GM12878 (cell line): ENCODE data around the gene VEGFA.

Experiments
- BHLHE40 ChIP-seq, 2 experiments: fragments of 450-650 bp in 1 of 2; IDR thresholded peaks; 2 replicates each; pipeline ENCODE4 v1.6.1; 2011 to 2017; ENCODE audit warnings: low read depth in 2 of 2, borderline replicate concordance in 1 of 2, improper control_type of control experiment in 1 of 2, low read length in 1 of 2, mild to moderate bottlenecking in 1 of 2
- CTCF ChIP-seq, 3 experiments: IDR thresholded peaks in 2 of 3; conservative IDR thresholded peaks in 1 of 3; 2 replicates each; pipeline ENCODE4 v1.5.1; 2011; ENCODE audit warnings: low read depth in 3 of 3, low read length in 3 of 3, mild to moderate bottlenecking in 3 of 3, control low read depth in 2 of 3, moderate library complexity in 2 of 3, inconsistent platforms in 1 of 3, mixed read lengths in 1 of 3; ENCODE audit not compliant: control insufficient read depth in 2 of 3, insufficient read depth in 1 of 3; ENCODE audit errors: extremely low read depth in 1 of 3
- FOS ChIP-seq: IDR thresholded peaks from 3 replicates; pipeline ENCODE4 v1.6.1; 2011; ENCODE audit warnings: borderline replicate concordance; ENCODE audit not compliant: insufficient read length; ENCODE audit errors: extremely low read depth
- KDM1A ChIP-seq: fragments of 200-600 bp; sonication (generic); IDR thresholded peaks from 2 replicates; pipeline ENCODE4 v1.6.1; 2016; ENCODE audit warnings: borderline replicate concordance

- no peak for TF ChIP-seq CTCF (IDR thresholded peaks at IDR 0.05 in 2 of 3, conservative IDR thresholded peaks at IDR 0.05 in 1 of 3; ENCODE audit: control insufficient read depth in 2 of 3, extremely low read depth in 1 of 3, insufficient read depth in 1 of 3, low read depth in 3 of 3, low read length in 3 of 3)
- no peak for TF ChIP-seq KDM1A
- no peak for TF ChIP-seq BHLHE40 (IDR thresholded peaks at IDR 0.05; ENCODE audit: borderline replicate concordance in 1 of 2, low read depth in 2 of 2, low read length in 1 of 2)
- TF ChIP-seq FOS = no peak
Measured at GRCh38 chr6:43724354-43724753, 45.7 kb upstream of the VEGFA start.
